Transverse colon (tissue), 4 donors: ENCODE results near the gene ARVCF. TPM values are rescaled to one million over a fixed set of nuclear protein-coding genes. Genes with fewer than 3 reads are reported as not detected.

Experiments used
- DNase-seq: peaks from one replicate; pipeline ENCODE4 v3.0.0-alpha.2; 2019
- H3K27ac ChIP-seq, 4 donors: fragments of 200-600 bp; sonication (generic); 2 replicates each; pipeline ENCODE4 v1.5.1; 2016 to 2018; ENCODE audit warnings: inconsistent platforms in 4 of 4
- H3K27me3 ChIP-seq: fragments of 200-600 bp; sonication (generic); 2 replicates; pipeline ENCODE4 v1.5.1; 2017; ENCODE audit warnings: inconsistent platforms
- H3K36me3 ChIP-seq, 4 donors: fragments of 200-600 bp; sonication (generic); 2 replicates each; pipeline ENCODE4 v1.5.1; 2017 to 2019; ENCODE audit warnings: inconsistent platforms in 4 of 4
- H3K4me1 ChIP-seq, 4 donors: fragments of 200-600 bp; sonication (generic); 2 replicates each; pipeline ENCODE4 v1.5.1; 2017 to 2020; ENCODE audit warnings: inconsistent platforms in 4 of 4
- H3K4me3 ChIP-seq, 4 donors: fragments of 200-600 bp; sonication (generic); 1 replicate in 1 of 4; 2 replicates in 3 of 4; pipeline versions ENCODE4 v1.5.1 to v1.6.1; 2017 to 2019; ENCODE audit warnings: inconsistent platforms in 4 of 4
- H3K9me3 ChIP-seq, 2 donors: fragments of 200-600 bp; sonication (generic); 2 replicates each; pipeline ENCODE4 v1.5.1; 2017 to 2019; ENCODE audit warnings: inconsistent platforms in 2 of 2
- EP300 ChIP-seq: sonication (generic); formaldehyde crosslinking; IDR thresholded peaks from one replicate; pipeline ENCODE4 v1.6.1; 2017; ENCODE audit warnings: antibody characterized with exemption, low read depth
- POLR2A ChIP-seq: fragments of 450-650 bp; IDR thresholded peaks from one replicate; pipeline ENCODE4 v1.6.1; 2016; ENCODE audit warnings: antibody characterized with exemption, mild to moderate bottlenecking, moderate library complexity
- POLR2AphosphoS5 ChIP-seq, 3 donors: sonication (generic); formaldehyde crosslinking; IDR thresholded peaks; one replicate each; pipeline ENCODE4 v1.6.1; 2016; ENCODE audit warnings: antibody characterized with exemption in 3 of 3
- WGBS, 2 donors: methylation state at CpG; one replicate each; pipeline ENCODE4 v1.1.5; 2018; ENCODE audit warnings: low coverage in 1 of 2; 5-methylcytosine and 5-hydroxymethylcytosine counted together
- in situ Hi-C, 4 donors: fragments of 200-750 bp; cut with MboI; loops; one replicate each; pipeline versions ENCODE4 v1.15.0 to v1.15.1; 2017; ENCODE audit warnings: low sequenced_read_pairs in 3 of 4, low pct_ligation_motif_present in 1 of 4, low pct_unique_long_range_greater_than_20kb in 1 of 4
- intact Hi-C: fragments of 100-400 bp; cut with DNase I; formaldehyde crosslinking; loops from one replicate; pipeline ENCODE4 v1.15.1; 2023; ENCODE audit warnings: low total_unique reads
- total RNA-seq, 4 donors: library from RNA; depleted of rRNA; stranded (reverse); fragments of >200 nt; gene quantifications; one replicate each; pipeline ENCODE4 v1.1.0, GENCODE V29; 2016
- TF ChIP-seq, protein P1 (sequence below), 5 experiments: fragments of 200-600 bp in 3 of 5; fragments of 450-650 bp in 2 of 5; sonication (generic) in 3 of 5; IDR thresholded peaks; 1 replicate in 2 of 5; 2 replicates in 3 of 5; pipeline ENCODE4 v1.5.1; 2016 to 2017; ENCODE audit warnings: antibody characterized with exemption in 5 of 5, inconsistent platforms in 3 of 5, mild to moderate bottlenecking in 2 of 5, moderate library complexity in 1 of 5

Gene ARVCF
- total RNA-seq, 4 donors from 2014 or later, result 15.3 to 81.6 (median 19.3) TPM

DNA sequence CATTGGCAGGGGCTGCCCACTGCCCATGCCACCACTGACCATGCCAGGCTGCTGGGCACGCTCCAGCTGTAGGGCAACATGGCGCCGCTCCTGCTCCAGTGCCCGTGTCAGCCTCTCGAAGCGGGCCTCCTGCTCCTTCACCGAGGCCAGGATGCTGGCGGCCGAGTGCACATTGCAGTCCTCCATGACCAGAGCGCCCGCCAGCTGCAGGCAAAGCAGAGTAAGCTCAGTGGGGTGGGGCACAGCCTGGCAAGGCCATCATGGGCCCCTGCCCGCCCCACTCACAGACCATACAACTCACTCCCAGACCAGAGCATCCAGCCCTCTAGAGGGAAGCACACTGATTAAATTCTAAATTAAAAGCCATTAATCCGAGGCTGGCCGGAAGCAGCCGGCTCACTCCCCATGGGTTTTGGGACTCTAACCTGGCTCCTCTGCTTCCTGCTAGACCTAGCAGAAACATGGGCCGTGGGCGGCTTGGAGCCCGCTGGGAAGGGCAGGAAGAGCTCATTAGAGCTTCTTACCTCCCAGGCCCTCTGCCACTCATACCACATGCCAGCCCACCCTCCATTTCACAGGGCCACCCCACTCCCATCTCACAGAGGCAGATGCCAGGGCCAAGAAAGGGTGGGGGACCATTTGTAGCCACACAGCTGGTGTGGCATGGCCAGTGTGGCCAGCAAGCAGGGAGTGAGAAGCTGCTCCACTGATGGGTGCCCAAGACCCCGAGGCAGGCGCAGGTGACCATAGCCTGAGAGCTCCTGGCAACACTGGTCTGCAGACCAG is 25.8 kb downstream of the ARVCF start:
- peaks cover 6 to 15% (median 11%) of the 10 kb centered on the region in 4 donors for H3K4me1 ChIP-seq
- no peak overlapping the region for H3K4me3 ChIP-seq
- TF ChIP-seq POLR2AphosphoS5 (IDR thresholded peaks at IDR 0.05) (no peak), POLR2A (no peak), EP300 (no peak)
- TF ChIP-seq, protein P1, sequence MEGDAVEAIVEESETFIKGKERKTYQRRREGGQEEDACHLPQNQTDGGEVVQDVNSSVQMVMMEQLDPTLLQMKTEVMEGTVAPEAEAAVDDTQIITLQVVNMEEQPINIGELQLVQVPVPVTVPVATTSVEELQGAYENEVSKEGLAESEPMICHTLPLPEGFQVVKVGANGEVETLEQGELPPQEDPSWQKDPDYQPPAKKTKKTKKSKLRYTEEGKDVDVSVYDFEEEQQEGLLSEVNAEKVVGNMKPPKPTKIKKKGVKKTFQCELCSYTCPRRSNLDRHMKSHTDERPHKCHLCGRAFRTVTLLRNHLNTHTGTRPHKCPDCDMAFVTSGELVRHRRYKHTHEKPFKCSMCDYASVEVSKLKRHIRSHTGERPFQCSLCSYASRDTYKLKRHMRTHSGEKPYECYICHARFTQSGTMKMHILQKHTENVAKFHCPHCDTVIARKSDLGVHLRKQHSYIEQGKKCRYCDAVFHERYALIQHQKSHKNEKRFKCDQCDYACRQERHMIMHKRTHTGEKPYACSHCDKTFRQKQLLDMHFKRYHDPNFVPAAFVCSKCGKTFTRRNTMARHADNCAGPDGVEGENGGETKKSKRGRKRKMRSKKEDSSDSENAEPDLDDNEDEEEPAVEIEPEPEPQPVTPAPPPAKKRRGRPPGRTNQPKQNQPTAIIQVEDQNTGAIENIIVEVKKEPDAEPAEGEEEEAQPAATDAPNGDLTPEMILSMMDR (IDR thresholded peaks at IDR 0.05), result no peak
- WGBS, 2 donors, result 91% methylated on average over 18 of the region's 20 CpGs; no CpG with 5 or more reads in 1 of the 2 donors
- no peak for DNase-seq
- peak overlapping the region in 1 of 4 donors; percentile 34 for H3K27ac ChIP-seq
- intact Hi-C loops, result no loop called here
- H3K9me3 ChIP-seq, result no peaks in the 10 kb centered on the region
- no peaks in the 10 kb centered on the region for H3K27me3 ChIP-seq
- no peaks in the 10 kb centered on the region for H3K36me3 ChIP-seq
- in situ Hi-C loops, result no loop called here

DNA sequence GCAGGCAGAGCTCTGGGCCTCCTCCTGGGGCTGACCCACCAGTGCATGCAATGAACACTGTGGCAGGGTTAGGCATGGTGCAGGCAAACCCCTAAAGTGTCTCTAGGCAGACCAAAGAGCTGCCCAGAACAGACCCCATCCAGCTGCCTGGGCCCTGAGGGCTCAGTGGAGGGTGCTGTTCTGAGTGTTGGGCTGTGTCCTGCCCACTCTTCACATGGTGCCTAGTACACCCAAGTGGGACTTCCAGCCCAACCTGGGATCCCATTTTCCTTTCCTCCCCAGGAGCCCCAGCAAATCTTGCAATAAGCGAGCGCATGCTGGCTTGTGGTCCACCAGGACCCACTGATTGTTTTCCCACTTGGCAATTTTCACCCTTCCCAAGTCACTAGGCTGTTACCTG is 26.4 kb downstream of the ARVCF start:
- intact Hi-C loops, result no loop called here
- peaks cover 7 to 16% (median 13%) of the 10 kb centered on the region in 4 donors for H3K4me1 ChIP-seq
- H3K36me3 ChIP-seq, result no peaks in the 10 kb centered on the region
- H3K27ac ChIP-seq, result no peak overlapping the region
- 50% methylated on average over 2 of the region's 2 CpGs; no CpG with 5 or more reads in 1 of the 2 donors for WGBS, 2 donors
- no peak for DNase-seq
- H3K4me3 ChIP-seq, result no peak overlapping the region
- no peaks in the 10 kb centered on the region for H3K9me3 ChIP-seq
- TF ChIP-seq POLR2AphosphoS5 (IDR thresholded peaks at IDR 0.05) (no peak), EP300 (no peak), POLR2A (no peak)
- TF ChIP-seq, protein P1 (IDR thresholded peaks at IDR 0.05), result no peak
- H3K27me3 ChIP-seq, result no peaks in the 10 kb centered on the region
- in situ Hi-C loops, result no loop called here

DNA sequence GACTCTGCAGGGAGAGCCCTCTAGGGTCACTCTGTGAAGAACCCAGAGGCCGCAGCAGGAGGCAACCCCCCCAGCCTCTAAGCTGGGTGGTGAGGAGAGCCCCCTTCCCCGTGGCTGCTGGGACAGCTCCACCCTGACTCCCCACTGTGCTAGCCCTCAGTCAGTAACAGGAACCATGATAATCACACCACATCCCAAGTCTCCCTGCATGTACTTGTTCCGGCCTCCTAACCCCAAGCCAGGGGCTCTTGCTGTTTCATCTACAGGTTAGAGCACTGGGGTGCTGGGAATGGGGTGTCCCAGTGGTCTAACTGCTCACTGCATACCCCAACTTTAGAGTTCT is 26.9 kb downstream of the ARVCF start:
- H3K4me3 ChIP-seq, result no peak overlapping the region
- 85% methylated on average over 3 of the region's 3 CpGs; no CpG with 5 or more reads in 1 of the 2 donors for WGBS, 2 donors
- H3K4me1 ChIP-seq, result peaks cover 7 to 18% (median 13%) of the 10 kb centered on the region in 4 donors
- no peaks in the 10 kb centered on the region for H3K27me3 ChIP-seq
- H3K27ac ChIP-seq, result no peak overlapping the region
- H3K36me3 ChIP-seq, result no peaks in the 10 kb centered on the region
- intact Hi-C loops, result no loop called here
- TF ChIP-seq EP300, result no peak
- TF ChIP-seq POLR2AphosphoS5 (IDR thresholded peaks at IDR 0.05), result no peak
- no peak for TF ChIP-seq POLR2A
- TF ChIP-seq, protein P1 (IDR thresholded peaks at IDR 0.05), result no peak
- in situ Hi-C loops, result no loop called here
- no peak for DNase-seq
- H3K9me3 ChIP-seq, result no peaks in the 10 kb centered on the region

DNA sequence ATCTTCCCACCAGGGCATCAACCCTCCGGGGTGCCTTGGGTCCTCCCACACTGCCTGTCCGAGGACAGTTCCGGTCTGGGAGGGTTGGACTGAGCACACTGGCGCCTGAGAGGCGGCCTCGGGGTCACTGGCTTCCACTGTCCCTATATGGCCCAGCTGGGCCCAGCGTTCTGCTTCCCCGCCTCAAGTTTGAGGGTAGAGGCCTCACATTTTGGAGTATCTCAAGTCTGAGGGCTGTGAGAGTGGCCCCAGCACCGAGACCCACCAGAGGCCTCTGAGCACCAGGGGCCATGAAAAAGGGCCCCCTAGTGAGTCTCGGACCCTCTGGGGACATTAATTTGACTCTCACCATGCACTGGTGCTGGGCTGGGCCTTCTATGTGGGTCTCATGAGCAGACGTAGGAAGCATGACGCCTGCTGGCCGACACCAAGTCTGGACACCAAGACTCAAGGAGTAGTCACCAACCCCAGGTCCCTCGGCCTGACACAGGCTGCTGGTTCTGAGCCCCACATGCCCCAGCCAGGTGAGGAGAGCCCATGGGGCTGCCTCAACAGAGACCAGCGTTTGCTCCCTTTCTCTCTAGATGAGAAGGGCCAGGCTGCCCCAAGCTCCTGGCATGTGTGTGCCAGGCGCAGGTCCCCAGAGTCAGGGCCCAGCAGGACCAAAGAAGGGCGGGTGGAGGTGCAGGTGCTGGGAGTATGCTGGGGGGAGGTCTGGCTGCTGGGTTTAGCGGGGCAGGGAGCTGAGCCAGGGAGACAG is 27.5 kb downstream of the ARVCF start:
- WGBS, 2 donors, result 86% methylated on average over 16 of the region's 18 CpGs; no CpG with 5 or more reads in 1 of the 2 donors
- no peak overlapping the region for H3K4me3 ChIP-seq
- peaks cover 7 to 20% (median 14%) of the 10 kb centered on the region in 4 donors for H3K4me1 ChIP-seq
- H3K27ac ChIP-seq, result no peak overlapping the region
- DNase-seq, result no peak
- no peaks in the 10 kb centered on the region for H3K9me3 ChIP-seq
- no peak for TF ChIP-seq EP300
- no peak for TF ChIP-seq POLR2AphosphoS5 (IDR thresholded peaks at IDR 0.05)
- no peak for TF ChIP-seq POLR2A
- TF ChIP-seq, protein P1 (IDR thresholded peaks at IDR 0.05), result no peak
- H3K27me3 ChIP-seq, result no peaks in the 10 kb centered on the region
- H3K36me3 ChIP-seq, result no peaks in the 10 kb centered on the region
- intact Hi-C loops (no loop called here), in situ Hi-C loops (no loop called here)
